ENCODE data around the gene GIMAP5.
A peak's percentile ranks its signal among the peaks of the same experiment; 100 is the strongest.

Gene GIMAP5

GRCh38 chr7:150778014-150778737 lies 41.0 kb downstream of the GIMAP5 start:
- peak; percentile 38 for DNase-seq

GRCh38 chr7:150778738-150779301 lies 41.6 kb downstream of the GIMAP5 start:
- DNase-seq: peak; percentile 86

DNA sequence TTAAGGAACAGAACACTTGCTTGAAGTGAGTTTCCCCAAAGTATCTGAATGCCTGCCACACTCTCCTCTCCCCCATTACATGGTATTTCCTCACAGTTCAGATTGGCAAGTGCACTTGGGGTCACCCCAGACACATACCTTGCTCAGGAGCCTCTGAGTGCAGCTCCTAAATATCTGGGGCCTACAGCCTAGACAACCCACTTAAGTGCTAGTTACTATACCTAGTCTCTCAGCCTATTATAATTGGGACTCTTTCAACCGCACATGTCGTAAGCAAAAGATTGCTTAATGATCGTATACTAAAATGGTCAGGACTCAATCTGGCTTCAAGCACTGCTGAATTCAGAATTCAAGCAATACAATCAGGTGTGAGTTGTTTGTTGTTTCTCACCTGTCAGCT lies 43.1 kb downstream of the GIMAP5 start:
- DNase-seq: no peak

GRCh38 chr7:150781103-150781502 lies 43.9 kb downstream of the GIMAP5 start:
- no peak for DNase-seq

- DNase-seq: no peak
Measured at GRCh38 chr7:150781961-150782360, 44.7 kb downstream of the GIMAP5 start.

GRCh38 chr7:150784120-150784736 lies 47.0 kb downstream of the GIMAP5 start:
- DNase-seq: peak; percentile 29

- DNase-seq: no peak
Measured at GRCh38 chr7:150784954-150785353, 47.7 kb downstream of the GIMAP5 start.

DNA sequence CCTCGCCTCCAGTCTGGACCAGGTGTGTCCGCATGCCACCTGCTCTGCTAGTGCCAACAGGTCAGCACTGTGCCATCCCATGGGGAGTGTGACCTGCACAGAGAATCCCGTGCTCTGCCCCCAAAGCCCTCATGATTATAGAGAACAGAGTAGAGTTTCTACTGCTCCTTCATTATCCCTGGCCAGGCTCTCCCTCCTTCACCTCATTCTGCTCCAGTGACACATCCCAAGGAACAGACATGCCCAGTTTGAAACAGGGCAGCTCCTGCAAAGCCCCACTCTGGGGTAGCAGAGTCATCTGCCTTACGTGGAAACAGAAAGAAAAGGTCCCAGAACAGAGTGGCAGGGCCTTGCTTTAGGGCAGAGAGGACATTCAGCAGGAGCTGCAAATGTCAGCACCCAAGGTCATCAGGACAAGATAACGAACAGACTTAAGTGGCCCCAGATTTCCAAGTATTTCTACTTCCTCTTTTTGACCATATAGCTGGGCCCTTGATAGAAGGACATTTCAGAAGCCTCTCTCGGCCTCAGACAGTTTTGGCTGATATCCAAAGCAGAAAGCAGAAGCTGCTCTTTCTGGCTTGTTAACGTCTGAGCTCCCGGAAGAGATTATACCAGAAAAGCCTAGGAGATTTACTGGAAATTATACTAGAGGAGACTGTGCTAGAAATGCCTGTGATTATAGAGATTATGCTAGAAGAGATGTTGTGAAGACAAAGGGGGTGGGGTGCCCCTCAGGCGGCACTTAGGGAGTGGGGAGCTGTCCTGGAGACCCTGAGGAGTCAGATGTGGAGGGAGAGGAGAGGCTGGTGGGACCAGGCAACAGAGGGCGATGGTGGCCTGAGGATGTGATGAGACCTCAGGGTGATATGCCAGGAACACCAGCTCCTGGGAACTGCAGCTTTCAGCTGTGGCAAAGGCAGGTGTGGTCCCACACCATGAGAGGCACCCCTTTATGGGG lies 50.4 kb downstream of the GIMAP5 start:
- DNase-seq: peak; percentile 25

- DNase-seq: peak; percentile 12
Measured at GRCh38 chr7:150788474-150789269, 51.5 kb downstream of the GIMAP5 start.

GRCh38 chr7:150790416-150791075 lies 53.3 kb downstream of the GIMAP5 start:
- no peak for DNase-seq

DNA sequence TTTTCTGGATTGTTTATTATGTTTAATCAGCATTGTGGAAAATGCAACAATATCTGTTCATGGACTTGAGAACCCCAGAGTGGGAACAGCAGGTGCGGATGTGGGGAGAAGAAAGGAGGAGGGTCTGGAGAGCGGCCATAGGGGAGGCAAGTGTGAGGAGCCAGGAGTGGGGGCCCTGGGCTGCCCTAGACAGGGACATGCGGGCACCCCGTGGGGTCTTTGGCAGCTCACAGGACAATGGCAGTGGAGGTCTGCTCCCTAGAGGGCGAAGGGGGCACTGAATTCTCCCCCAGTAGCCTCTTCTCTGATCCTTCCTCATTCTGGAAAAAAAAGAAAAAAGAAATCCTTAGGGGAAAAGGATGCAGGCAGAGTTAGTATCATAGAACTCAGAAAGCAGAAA lies 54.1 kb downstream of the GIMAP5 start:
- no peak for DNase-seq

DNA sequence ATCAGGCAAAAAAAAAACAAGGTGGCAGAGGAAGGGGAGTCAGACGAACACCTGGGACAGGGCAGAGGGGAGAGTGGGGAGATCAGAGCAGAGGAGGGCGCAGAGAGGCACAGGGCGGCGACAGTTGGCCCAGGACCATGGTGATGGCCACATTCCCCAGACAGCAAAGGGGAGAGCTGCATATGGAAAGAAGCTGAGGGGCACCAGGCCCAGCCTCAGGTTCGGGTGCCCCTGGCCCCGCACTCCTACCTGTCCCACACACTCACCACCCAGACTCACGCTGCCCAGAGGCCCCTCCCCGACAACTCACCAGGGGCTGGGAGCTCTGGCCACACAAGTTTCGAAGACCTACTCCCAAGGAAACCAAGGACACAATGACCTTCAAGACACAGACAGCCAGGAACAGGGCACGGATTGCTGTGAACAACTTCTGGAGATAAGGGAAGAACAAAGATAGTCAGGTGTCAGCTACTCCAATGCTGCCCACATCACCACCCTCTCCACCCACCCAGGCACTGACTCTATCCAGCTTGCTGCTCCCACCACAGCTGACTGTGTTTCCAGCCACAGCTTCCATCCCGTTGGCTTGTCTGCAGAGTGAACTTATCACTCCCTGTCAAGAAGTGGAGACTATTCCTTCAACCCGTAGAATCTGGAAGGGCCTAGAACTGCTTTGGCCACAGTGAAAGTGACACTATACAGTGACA lies 54.7 kb downstream of the GIMAP5 start:
- no peak for DNase-seq

Data from NCI-H69 (cell line).